Measurements from ENCODE around the gene TMCC1. TPM values are rescaled to one million over a fixed set of nuclear protein-coding genes. Genes with fewer than 3 reads are reported as not detected.
A peak's percentile ranks its signal among the peaks of the same experiment; 100 is the strongest.
"Not testable (repeated sequence)": the region's sequence is repeated elsewhere in the genome, so short reads cannot be mapped to it uniquely, and the experiment has no call there.

Gene TMCC1
- total and polyA plus RNA-seq, 4 experiments from 2014 or later: 5.1 to 39.3 (median 21.3) TPM

DNA sequence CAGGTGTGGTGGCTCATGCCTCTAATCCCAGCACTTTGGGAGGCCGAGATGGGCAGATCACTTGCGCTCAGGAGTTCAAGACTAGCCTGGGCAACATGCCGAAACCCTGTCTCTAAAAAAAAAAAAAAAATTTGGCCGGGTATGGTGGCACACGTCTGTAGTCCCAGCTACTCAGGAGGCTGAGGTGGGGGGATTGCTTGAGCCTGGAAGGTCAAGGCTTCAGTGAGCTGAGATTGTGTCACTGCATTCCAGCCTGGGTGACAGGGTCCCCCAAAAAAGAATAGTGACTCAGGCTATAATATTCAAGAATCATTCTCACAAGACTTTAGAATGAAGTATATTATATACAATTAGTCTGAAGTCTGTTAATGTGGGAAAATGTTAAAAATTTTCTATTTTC lies 216.5 kb downstream of the TMCC1 start:
- H3K9me3 ChIP-seq (ENCODE audit: control insufficient read depth in 1 of 2, low read length in 2 of 2): no peaks in the 10 kb centered on the region
- H3K36me3 ChIP-seq (ENCODE audit: insufficient read depth, low read length): no peaks in the 10 kb centered on the region
- H3K27me3 ChIP-seq (ENCODE audit: insufficient read depth, low read length): no peaks in the 10 kb centered on the region
- no peak overlapping the region for H3K27ac ChIP-seq (ENCODE audit: low read depth, low read length)
- H3K36me3 Mint-ChIP-seq: no peaks in the 10 kb centered on the region
- no peaks in the 10 kb centered on the region for H3K4me1 ChIP-seq (ENCODE audit: insufficient read depth, low read length)
- H3K27me3 Mint-ChIP-seq: no peaks in the 10 kb centered on the region
- POLR2A ChIA-PET (ENCODE audit: partially characterized antibody): no interaction called here
- no peaks in the 10 kb centered on the region for H3K9me3 Mint-ChIP-seq
- H3K4me3 ChIP-seq (ENCODE audit: low read length in 2 of 2): no peak overlapping the region
- no peak for DNase-seq
- CTCF ChIA-PET (ENCODE audit: partially characterized antibody): no interaction called here
- intact Hi-C loops (cut with micrococcal nuclease): no loop called here
- no peak overlapping the region for H3K4me3 Mint-ChIP-seq
- H3K4me1 Mint-ChIP-seq: peaks cover 0 to 5% (median 1%) of the 10 kb centered on the region in 4 donors
- no peak overlapping the region for H3K27ac Mint-ChIP-seq

DNA sequence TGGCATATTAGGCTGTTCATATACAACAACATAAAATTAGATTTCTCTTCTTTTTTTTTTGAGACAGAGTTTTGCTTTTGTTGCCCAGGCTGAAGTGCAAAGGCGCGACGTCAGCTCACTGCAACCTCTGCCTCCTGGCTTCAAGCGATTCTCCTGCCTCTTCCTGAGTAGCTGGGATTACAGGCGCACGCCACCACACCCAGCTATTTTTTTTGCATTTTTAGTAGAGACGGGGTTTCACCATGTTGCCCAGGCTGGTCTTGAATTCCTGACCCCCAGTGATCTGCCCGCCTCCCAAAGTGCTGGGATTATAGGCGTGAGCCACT lies 218.8 kb downstream of the TMCC1 start:
- H3K9me3 Mint-ChIP-seq; H3K36me3 ChIP-seq (ENCODE audit: insufficient read depth, low read length); H3K4me1 Mint-ChIP-seq; H3K4me1 ChIP-seq (ENCODE audit: insufficient read depth, low read length); H3K27ac ChIP-seq (ENCODE audit: low read depth, low read length); H3K9me3 ChIP-seq (ENCODE audit: control insufficient read depth in 1 of 2, low read length in 2 of 2); POLR2A ChIA-PET (ENCODE audit: partially characterized antibody); H3K27me3 ChIP-seq (ENCODE audit: insufficient read depth, low read length); H3K27ac Mint-ChIP-seq; H3K4me3 Mint-ChIP-seq; DNase-seq; H3K27me3 Mint-ChIP-seq; intact Hi-C loops (cut with micrococcal nuclease); H3K4me3 ChIP-seq (ENCODE audit: low read length in 2 of 2): not testable (repeated sequence)
- H3K36me3 Mint-ChIP-seq: peaks cover 16 to 18% of the 10 kb centered on the region in 2 donors
- CTCF ChIA-PET (ENCODE audit: partially characterized antibody): interaction anchor here (1.2 kb wide), 1 partner anchor 12 kb away, joined by 3 read pairs; no protein-coding TSS in a partner anchor

DNA sequence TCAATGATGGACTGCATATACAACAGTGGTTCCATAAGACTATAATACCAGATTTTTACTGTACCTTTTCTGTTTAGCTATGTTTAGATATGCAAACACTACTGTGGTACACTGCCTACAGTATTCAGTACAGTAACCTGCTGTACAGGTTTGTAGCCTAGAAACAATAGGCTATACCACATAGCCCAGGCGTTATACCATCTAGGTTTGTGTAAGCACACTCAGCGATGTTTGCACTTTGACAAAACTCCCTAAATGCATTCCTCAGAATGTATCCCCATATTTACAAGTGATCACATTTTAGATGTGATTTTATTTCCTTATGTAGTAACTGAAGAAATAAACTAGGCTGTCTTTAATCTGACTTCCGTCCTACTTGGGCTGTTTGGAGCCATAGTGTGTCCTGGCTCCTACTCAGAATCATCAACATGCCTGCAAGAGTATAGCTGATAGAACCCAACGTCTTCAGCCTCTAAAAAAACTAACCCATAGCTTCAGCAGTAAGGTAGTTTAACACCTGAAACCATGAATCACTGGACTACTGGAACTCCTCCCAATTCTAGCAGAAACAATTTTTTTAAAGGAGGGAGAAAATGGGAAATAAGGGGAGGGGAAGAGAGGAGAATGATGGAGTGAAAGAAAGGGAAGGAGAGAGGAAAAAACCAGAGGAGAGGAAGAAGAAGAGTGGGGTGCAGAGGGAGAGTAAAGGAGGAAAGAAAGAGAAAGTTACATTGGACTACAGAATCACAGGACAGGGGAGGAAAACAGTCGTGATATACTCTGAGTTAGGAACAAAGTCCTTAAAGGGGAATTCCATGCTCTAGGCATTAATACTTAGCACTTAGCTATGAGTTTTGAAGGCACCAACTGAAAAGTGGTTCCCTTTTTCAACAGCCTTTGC lies 219.4 kb downstream of the TMCC1 start:
- DNase-seq: no peak
- Mint-ChIP-seq H3K36me3 (peaks cover 16 to 18% of the 10 kb centered on the region in 2 donors), H3K4me1 (peaks cover 0 to 5% (median under 1%) of the 10 kb centered on the region in 4 donors), H3K27me3 (no peaks in the 10 kb centered on the region), H3K9me3 (no peaks in the 10 kb centered on the region), H3K4me3 (no peak overlapping the region), H3K27ac (no peak overlapping the region)
- no peaks in the 10 kb centered on the region for H3K36me3 ChIP-seq (ENCODE audit: insufficient read depth, low read length)
- no peak overlapping the region for H3K27ac ChIP-seq (ENCODE audit: low read depth, low read length)
- H3K4me1 ChIP-seq (ENCODE audit: insufficient read depth, low read length): no peaks in the 10 kb centered on the region
- H3K9me3 ChIP-seq (ENCODE audit: control insufficient read depth in 1 of 2, low read length in 2 of 2): no peaks in the 10 kb centered on the region
- no peaks in the 10 kb centered on the region for H3K27me3 ChIP-seq (ENCODE audit: insufficient read depth, low read length)
- CTCF ChIA-PET (ENCODE audit: partially characterized antibody): no interaction called here
- H3K4me3 ChIP-seq (ENCODE audit: low read length in 2 of 2): no peak overlapping the region
- POLR2A ChIA-PET (ENCODE audit: partially characterized antibody): no interaction called here
- intact Hi-C loops (cut with micrococcal nuclease): no loop called here

DNA sequence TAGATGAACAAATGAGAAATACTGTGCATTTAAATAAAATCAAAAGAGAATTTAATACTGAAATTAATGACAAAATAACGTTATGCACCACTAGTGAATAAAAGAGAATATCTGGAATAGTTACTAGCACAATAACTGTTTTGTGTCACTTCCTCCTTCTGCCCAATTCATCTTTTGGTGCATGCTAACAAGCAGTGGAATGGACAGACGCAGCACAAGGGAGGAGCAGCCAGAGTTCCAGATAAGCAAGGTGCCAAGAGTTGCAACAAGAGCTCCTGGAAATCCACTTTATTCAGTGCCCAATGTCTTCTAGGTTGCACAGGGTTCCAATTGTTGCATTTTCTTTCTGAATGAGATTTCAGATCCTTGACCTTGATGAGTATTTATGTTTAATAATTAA lies 220.5 kb downstream of the TMCC1 start:
- Mint-ChIP-seq H3K4me1 (peaks cover 0 to 5% (median under 1%) of the 10 kb centered on the region in 4 donors), H3K27me3 (no peaks in the 10 kb centered on the region), H3K4me3 (no peak overlapping the region), H3K27ac (no peak overlapping the region), H3K9me3 (no peaks in the 10 kb centered on the region), H3K36me3 (peaks cover 18 to 20% of the 10 kb centered on the region in 2 donors)
- Histone ChIP-seq H3K36me3 (ENCODE audit: insufficient read depth, low read length) (no peaks in the 10 kb centered on the region), H3K4me3 (ENCODE audit: low read length in 2 of 2) (no peak overlapping the region), H3K27me3 (ENCODE audit: insufficient read depth, low read length) (no peaks in the 10 kb centered on the region), H3K27ac (ENCODE audit: low read depth, low read length) (no peak overlapping the region), H3K4me1 (ENCODE audit: insufficient read depth, low read length) (no peaks in the 10 kb centered on the region), H3K9me3 (ENCODE audit: control insufficient read depth in 1 of 2, low read length in 2 of 2) (no peaks in the 10 kb centered on the region)
- no peak for DNase-seq
- intact Hi-C loops (cut with micrococcal nuclease): no loop called here
- POLR2A ChIA-PET (ENCODE audit: partially characterized antibody): no interaction called here
- CTCF ChIA-PET (ENCODE audit: partially characterized antibody): interaction anchor here (0.8 kb wide), 1 partner anchor 27 kb away, joined by 3 read pairs; no protein-coding TSS in a partner anchor

DNA sequence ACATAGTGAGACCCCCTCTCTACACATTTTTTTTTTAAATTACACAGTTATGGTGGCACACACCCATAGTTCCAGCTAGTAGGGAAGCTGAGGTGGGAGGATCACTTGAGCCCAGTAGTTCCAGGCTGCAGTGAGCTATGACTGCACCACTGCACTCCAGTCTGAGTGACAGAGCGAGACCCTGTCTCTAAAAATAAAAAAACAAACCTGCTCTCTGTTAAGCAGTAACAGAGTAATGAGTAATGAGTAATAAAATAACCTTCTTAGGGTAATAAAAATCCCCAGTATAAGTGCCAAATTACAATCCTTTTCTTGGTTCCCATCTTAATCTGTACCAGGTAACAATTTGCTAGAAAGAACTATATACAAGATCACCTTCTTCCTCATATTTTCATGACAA lies 221.1 kb downstream of the TMCC1 start:
- H3K27me3 ChIP-seq (ENCODE audit: insufficient read depth, low read length): no peaks in the 10 kb centered on the region
- H3K4me3 Mint-ChIP-seq: no peak overlapping the region
- H3K9me3 Mint-ChIP-seq: no peaks in the 10 kb centered on the region
- intact Hi-C loops (cut with micrococcal nuclease): no loop called here
- H3K27ac ChIP-seq (ENCODE audit: low read depth, low read length): no peak overlapping the region
- peaks cover 18 to 26% of the 10 kb centered on the region in 2 donors for H3K36me3 Mint-ChIP-seq
- H3K9me3 ChIP-seq (ENCODE audit: control insufficient read depth in 1 of 2, low read length in 2 of 2): no peaks in the 10 kb centered on the region
- POLR2A ChIA-PET (ENCODE audit: partially characterized antibody): no interaction called here
- no peaks in the 10 kb centered on the region for H3K27me3 Mint-ChIP-seq
- DNase-seq: no peak
- no peak overlapping the region for H3K4me3 ChIP-seq (ENCODE audit: low read length in 2 of 2)
- H3K36me3 ChIP-seq (ENCODE audit: insufficient read depth, low read length): no peaks in the 10 kb centered on the region
- no peaks in the 10 kb centered on the region for H3K4me1 ChIP-seq (ENCODE audit: insufficient read depth, low read length)
- H3K4me1 Mint-ChIP-seq: peaks cover 0 to 5% (median 2%) of the 10 kb centered on the region in 4 donors
- CTCF ChIA-PET (ENCODE audit: partially characterized antibody): interaction anchor here (0.8 kb wide), 1 partner anchor 26 kb away, joined by 3 read pairs; no protein-coding TSS in a partner anchor
- no peak overlapping the region for H3K27ac Mint-ChIP-seq

GRCh38 chr3:129665024-129665768 lies 228.3 kb downstream of the TMCC1 start:
- POLR2A ChIA-PET (ENCODE audit: partially characterized antibody): interaction anchor here (1.6 kb wide), 1 partner anchor 39 kb away, joined by 4 read pairs; no protein-coding TSS in a partner anchor
- H3K36me3 Mint-ChIP-seq: peaks cover 3 to 22% of the 10 kb centered on the region in 2 donors
- Histone ChIP-seq H3K4me1 (ENCODE audit: insufficient read depth, low read length) (no peaks in the 10 kb centered on the region), H3K36me3 (ENCODE audit: insufficient read depth, low read length) (no peaks in the 10 kb centered on the region), H3K27me3 (ENCODE audit: insufficient read depth, low read length) (no peaks in the 10 kb centered on the region), H3K27ac (ENCODE audit: low read depth, low read length) (no peak overlapping the region), H3K4me3 (ENCODE audit: low read length in 2 of 2) (no peak overlapping the region), H3K9me3 (ENCODE audit: control insufficient read depth in 1 of 2, low read length in 2 of 2) (no peaks in the 10 kb centered on the region)
- no peaks in the 10 kb centered on the region for H3K9me3 Mint-ChIP-seq
- no peak overlapping the region for H3K27ac Mint-ChIP-seq
- intact Hi-C loops (cut with micrococcal nuclease): no loop called here
- H3K4me1 Mint-ChIP-seq: peaks cover 0 to 12% (median 3%) of the 10 kb centered on the region in 4 donors
- CTCF ChIA-PET (ENCODE audit: partially characterized antibody): interaction anchor here (1.2 to 1.9 kb wide), 4 partner anchors 10 to 159 kb away, joined by 3 to 6 read pairs (median 4); no protein-coding TSS in a partner anchor
- H3K4me3 Mint-ChIP-seq: no peak overlapping the region
- no peak for DNase-seq
- no peaks in the 10 kb centered on the region for H3K27me3 Mint-ChIP-seq

- POLR2A ChIA-PET (ENCODE audit: partially characterized antibody): no interaction called here
- no peak overlapping the region for H3K27ac ChIP-seq (ENCODE audit: low read depth, low read length)
- DNase-seq: no peak
- CTCF ChIA-PET (ENCODE audit: partially characterized antibody): interaction anchor here (1.0 to 1.9 kb wide), 6 partner anchors 9 to 174 kb away, joined by 3 to 6 read pairs (median 4); no protein-coding TSS in a partner anchor
- Mint-ChIP-seq H3K36me3 (peaks cover 0 to 19% of the 10 kb centered on the region in 2 donors), H3K4me1 (peaks cover 0 to 14% (median 8%) of the 10 kb centered on the region in 4 donors), H3K4me3 (no peak overlapping the region), H3K27ac (peak overlapping the region in 1 of 7 donors; percentile 18), H3K9me3 (no peaks in the 10 kb centered on the region), H3K27me3 (no peaks in the 10 kb centered on the region)
- H3K4me3 ChIP-seq (ENCODE audit: low read length in 2 of 2): no peak overlapping the region
- no peaks in the 10 kb centered on the region for H3K36me3 ChIP-seq (ENCODE audit: insufficient read depth, low read length)
- no peaks in the 10 kb centered on the region for H3K27me3 ChIP-seq (ENCODE audit: insufficient read depth, low read length)
- intact Hi-C loops (cut with micrococcal nuclease): no loop called here
- H3K9me3 ChIP-seq (ENCODE audit: control insufficient read depth in 1 of 2, low read length in 2 of 2): no peaks in the 10 kb centered on the region
- H3K4me1 ChIP-seq (ENCODE audit: insufficient read depth, low read length): no peaks in the 10 kb centered on the region
Observed at GRCh38 chr3:129663930-129664646, 229.4 kb downstream of the TMCC1 start.
